GM23248 (cell line): ENCODE measurements around the gene ACTN4.

Experiments
- EZH2 ChIP-seq: fragments of 200-600 bp; sonication (generic); IDR thresholded peaks from 2 replicates; pipeline ENCODE4 v1.6.1; 2018; ENCODE audit warnings: antibody characterized with exemption, mild to moderate bottlenecking; ENCODE audit not compliant: insufficient read depth, poor library complexity, severe bottlenecking
- EZH2phosphoT487 ChIP-seq: fragments of 200-600 bp; sonication (generic); IDR thresholded peaks from 2 replicates; pipeline ENCODE4 v1.6.1; 2018; ENCODE audit warnings: antibody characterized with exemption, moderate library complexity, mild to moderate bottlenecking, low read depth; ENCODE audit not compliant: insufficient read depth

- TF ChIP-seq EZH2 (no peak), EZH2phosphoT487 (no peak)
Observed at GRCh38 chr19:38763795-38764220, 116.4 kb downstream of the ACTN4 start.
